Ishikawa (cell line): ENCODE data around the gene SALL1.

Experiments
- CEBPB ChIP-seq: IDR thresholded peaks from 2 replicates; pipeline ENCODE4 v1.6.1; 2012
- CREB1 ChIP-seq: IDR thresholded peaks from 2 replicates; pipeline ENCODE4 v1.6.1; 2012; ENCODE audit warnings: low read depth
- EGR1 ChIP-seq: IDR thresholded peaks from 2 replicates; pipeline ENCODE4 v1.6.1; 2012
- EP300 ChIP-seq: IDR thresholded peaks from 2 replicates; pipeline ENCODE4 v1.6.1; 2012; ENCODE audit warnings: borderline replicate concordance
- FOXM1 ChIP-seq: IDR thresholded peaks from 2 replicates; pipeline ENCODE4 v1.6.1; 2012; ENCODE audit warnings: low read depth, borderline replicate concordance
- NFIC ChIP-seq: IDR thresholded peaks from 2 replicates; pipeline ENCODE4 v1.6.1; 2012
- RAD21 ChIP-seq: IDR thresholded peaks from 2 replicates; pipeline ENCODE4 v1.6.1; 2012; ENCODE audit warnings: low read depth
- TAF1 ChIP-seq: IDR thresholded peaks from 2 replicates; pipeline ENCODE4 v1.6.1; 2012; ENCODE audit warnings: low read depth, mild to moderate bottlenecking
- TCF12 ChIP-seq: IDR thresholded peaks from 2 replicates; pipeline ENCODE4 v1.6.1; 2012; ENCODE audit warnings: low read depth
- TEAD4 ChIP-seq: IDR thresholded peaks from 2 replicates; pipeline ENCODE4 v1.6.1; 2012
- YY1 ChIP-seq: IDR thresholded peaks from 2 replicates; pipeline ENCODE4 v1.6.1; 2012; ENCODE audit warnings: low read depth
- ZBTB7A ChIP-seq: IDR thresholded peaks from 2 replicates; pipeline ENCODE4 v1.6.1; 2012; ENCODE audit warnings: low read depth
- TF ChIP-seq, protein P1 (sequence below): IDR thresholded peaks from 2 replicates; pipeline ENCODE4 v1.6.1; 2012
- TF ChIP-seq, protein P2 (sequence below): IDR thresholded peaks from 2 replicates; pipeline ENCODE4 v1.6.1; 2012
- TF ChIP-seq, protein P3 (sequence below): IDR thresholded peaks from 2 replicates; pipeline ENCODE4 v1.6.1; 2012; ENCODE audit warnings: low read depth, mild to moderate bottlenecking

Gene SALL1

DNA sequence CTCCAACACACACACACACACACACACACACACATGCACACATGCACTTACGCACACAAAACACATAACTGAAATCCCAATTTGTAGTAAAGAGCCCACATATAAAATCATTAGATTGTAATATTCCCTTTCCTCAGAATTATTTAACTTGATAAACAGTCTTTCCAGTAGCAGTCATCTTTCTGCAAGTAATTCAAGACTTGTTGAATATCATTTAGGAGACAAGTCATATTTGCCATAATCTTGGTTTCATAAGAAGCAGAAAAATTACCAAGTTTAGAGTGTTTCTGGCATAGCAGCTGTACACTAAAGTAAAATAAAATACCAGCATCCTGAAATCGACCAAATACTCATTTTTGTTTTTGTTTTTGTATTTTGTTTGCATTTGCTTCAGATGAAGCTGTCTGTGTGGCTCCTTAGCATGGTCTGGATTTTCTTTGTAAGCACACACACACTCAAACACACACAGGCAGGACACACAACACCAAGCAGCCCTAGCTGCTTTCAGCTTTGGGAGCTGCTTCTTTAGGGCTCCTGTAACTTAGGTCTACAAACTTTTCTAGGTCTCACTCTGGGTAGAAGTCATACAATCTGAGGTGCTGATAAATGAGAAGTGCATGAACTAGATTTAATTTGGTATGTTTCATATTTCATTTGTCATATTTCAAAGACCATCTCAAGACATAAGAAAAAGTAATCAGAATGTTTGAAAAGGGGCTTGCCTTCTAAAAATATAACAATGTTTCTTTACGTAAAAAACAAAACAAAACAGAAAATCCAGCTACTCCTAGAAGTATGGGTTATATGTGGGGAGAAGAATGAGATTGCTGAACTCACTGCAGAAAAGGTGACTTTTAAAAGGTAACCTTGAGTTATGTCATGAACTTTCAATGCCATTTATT, 3.0 kb downstream of the SALL1 start:
- TF ChIP-seq, protein P1, sequence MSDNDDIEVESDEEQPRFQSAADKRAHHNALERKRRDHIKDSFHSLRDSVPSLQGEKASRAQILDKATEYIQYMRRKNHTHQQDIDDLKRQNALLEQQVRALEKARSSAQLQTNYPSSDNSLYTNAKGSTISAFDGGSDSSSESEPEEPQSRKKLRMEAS, result no peak
- TF ChIP-seq, protein P2, sequence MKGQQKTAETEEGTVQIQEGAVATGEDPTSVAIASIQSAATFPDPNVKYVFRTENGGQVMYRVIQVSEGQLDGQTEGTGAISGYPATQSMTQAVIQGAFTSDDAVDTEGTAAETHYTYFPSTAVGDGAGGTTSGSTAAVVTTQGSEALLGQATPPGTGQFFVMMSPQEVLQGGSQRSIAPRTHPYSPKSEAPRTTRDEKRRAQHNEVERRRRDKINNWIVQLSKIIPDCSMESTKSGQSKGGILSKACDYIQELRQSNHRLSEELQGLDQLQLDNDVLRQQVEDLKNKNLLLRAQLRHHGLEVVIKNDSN, result no peak
- TF ChIP-seq TEAD4 (no peak), TCF12 (no peak), FOXM1 (no peak), EGR1 (no peak), CREB1 (no peak), NFIC (no peak), EP300 (no peak), ZBTB7A (no peak), RAD21 (no peak), YY1 (no peak), CEBPB (no peak)
- TF ChIP-seq, protein P3, sequence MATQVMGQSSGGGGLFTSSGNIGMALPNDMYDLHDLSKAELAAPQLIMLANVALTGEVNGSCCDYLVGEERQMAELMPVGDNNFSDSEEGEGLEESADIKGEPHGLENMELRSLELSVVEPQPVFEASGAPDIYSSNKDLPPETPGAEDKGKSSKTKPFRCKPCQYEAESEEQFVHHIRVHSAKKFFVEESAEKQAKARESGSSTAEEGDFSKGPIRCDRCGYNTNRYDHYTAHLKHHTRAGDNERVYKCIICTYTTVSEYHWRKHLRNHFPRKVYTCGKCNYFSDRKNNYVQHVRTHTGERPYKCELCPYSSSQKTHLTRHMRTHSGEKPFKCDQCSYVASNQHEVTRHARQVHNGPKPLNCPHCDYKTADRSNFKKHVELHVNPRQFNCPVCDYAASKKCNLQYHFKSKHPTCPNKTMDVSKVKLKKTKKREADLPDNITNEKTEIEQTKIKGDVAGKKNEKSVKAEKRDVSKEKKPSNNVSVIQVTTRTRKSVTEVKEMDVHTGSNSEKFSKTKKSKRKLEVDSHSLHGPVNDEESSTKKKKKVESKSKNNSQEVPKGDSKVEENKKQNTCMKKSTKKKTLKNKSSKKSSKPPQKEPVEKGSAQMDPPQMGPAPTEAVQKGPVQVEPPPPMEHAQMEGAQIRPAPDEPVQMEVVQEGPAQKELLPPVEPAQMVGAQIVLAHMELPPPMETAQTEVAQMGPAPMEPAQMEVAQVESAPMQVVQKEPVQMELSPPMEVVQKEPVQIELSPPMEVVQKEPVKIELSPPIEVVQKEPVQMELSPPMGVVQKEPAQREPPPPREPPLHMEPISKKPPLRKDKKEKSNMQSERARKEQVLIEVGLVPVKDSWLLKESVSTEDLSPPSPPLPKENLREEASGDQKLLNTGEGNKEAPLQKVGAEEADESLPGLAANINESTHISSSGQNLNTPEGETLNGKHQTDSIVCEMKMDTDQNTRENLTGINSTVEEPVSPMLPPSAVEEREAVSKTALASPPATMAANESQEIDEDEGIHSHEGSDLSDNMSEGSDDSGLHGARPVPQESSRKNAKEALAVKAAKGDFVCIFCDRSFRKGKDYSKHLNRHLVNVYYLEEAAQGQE, result no peak

DNA sequence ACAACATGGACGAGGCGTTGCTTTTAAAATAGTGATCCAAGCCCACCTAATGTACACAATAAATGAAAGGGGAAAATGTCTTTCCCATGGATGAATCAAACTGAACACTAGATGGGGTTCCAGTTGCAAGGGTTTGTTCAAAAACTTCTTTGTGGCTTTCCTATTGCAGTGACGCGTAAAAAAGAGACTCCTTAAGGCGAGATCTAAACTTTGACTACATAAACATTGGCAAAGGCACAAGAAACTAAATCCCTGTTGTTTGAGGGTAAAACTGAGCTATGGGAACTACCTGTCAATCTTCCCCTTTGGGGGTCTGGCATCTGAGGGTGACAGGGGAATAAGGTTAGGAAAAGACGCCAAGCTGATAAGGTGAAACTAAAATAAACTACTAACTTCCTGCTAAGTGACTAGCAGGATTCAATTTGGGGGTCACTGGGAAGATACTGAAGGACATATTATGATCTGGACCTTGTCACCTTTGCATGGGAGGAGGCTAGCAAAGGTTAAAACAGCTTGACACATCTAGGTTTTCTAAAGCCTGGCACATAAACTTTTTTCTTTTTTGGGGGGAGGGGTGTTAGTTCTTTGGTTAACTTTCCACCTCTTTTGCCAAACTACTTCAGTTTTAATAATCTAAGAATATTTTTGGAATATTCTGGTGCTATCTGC, 4.7 kb downstream of the SALL1 start:
- TF ChIP-seq CEBPB (no peak), TEAD4 (no peak), NFIC (no peak), YY1 (no peak), RAD21 (no peak)
- TF ChIP-seq, protein P1, result no peak

DNA sequence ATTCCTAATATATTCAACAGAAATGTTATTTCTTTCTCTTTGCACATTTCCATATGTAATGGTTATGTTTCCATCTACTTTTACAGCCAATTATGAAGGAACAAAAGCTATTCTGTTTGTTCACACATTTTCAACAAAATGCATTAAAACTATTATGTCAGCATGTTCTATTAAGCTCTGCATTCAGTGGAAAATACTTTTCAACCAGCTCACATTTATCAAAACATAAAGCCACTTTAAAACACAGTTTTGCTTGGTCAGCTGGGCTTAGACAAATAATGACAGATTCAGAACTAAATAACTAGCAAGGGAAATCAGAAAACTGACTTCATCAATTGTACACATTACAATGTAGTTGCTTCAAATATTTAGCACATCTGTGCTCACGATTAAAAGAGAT, 6.9 kb downstream of the SALL1 start:
- TF ChIP-seq, protein P2, result no peak
- TF ChIP-seq TEAD4, result no peak
- TF ChIP-seq, protein P1, result no peak

DNA sequence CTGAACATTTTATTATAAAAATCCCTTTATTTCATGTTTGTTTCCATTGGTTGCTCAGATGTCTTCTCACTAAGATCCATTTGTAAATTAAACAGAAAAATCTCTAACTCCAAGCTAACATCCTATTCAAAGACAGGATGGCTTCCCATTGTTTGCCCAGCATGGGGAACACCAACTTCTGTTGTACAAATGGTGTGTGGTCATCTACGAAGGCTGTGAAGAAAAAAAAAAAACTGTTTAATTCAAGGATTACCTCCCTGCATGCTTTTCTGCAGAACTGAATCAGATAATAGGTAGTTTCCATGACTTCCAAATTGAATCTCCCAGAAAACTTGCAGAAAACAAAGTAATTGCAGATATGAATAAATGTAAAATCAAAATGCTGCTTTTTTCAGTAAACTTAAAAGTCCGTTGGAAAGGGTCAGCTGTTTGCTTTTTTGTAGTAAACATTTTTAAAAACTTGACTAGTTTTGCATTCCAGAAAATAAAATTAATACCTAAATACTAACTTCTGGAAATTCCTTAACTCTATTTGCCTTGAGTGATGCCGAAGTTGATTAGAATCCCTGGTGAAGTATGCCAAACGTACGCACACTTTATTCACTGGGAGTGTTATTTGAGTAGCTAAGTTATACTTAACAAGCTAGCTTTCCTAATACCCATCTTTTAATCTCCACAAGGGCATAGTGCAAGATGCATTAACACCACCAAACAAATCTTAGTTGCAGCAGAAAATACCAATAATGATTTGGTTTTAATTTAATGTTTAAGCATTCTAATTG, 7.7 kb downstream of the SALL1 start:
- TF ChIP-seq NFIC (no peak), EP300 (no peak), RAD21 (no peak), TAF1 (no peak)
- TF ChIP-seq, protein P3, result no peak

DNA sequence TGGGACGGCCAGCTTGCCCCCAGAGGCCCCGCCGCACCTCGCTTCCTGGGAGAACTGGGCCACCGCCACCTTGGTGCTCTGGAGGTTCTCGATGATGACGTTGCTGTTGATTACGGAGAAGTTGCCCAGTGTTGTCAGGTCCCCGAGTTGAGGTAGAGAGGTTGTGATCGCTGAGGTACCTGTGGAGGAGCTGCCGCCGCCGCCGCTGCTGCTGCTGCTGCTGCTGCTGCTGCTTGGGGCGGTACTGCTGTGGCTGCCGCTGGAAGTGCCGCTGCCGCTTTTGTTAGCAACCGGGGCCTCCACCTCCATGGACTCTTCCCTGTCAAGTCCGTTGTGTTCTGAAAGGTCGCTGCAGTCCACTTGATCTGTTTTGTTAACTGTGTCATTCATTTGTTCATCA, 9.5 kb downstream of the SALL1 start:
- TF ChIP-seq, protein P1, result no peak
- no peak for TF ChIP-seq FOXM1
- no peak for TF ChIP-seq RAD21
- no peak for TF ChIP-seq CEBPB
- no peak for TF ChIP-seq TCF12
- no peak for TF ChIP-seq EP300
- no peak for TF ChIP-seq YY1
- TF ChIP-seq, protein P3, result no peak
- TF ChIP-seq EGR1, result no peak
